Mammary epithelial cell (primary cell): Measurements from ENCODE around the gene NPAS4.

Experiments
- CTCF ChIP-seq, 2 donors: IDR thresholded peaks in 1 of 2; conservative IDR thresholded peaks in 1 of 2; 2 replicates each; pipeline ENCODE4 v1.5.1; 2011 to 2012; ENCODE audit warnings: inconsistent platforms in 2 of 2, low read length in 2 of 2, mild to moderate bottlenecking in 2 of 2, control low read depth in 1 of 2, low read depth in 1 of 2; ENCODE audit not compliant: insufficient read depth in 1 of 2; ENCODE audit errors: extremely low read depth in 1 of 2
- EZH2 ChIP-seq: IDR thresholded peaks from 2 replicates; pipeline ENCODE4 v1.6.1; 2012; ENCODE audit warnings: low read length, inconsistent platforms, borderline replicate concordance

- TF ChIP-seq CTCF (conservative IDR thresholded peaks at IDR 0.05 in 1 of 2, IDR thresholded peaks at IDR 0.05 in 1 of 2; ENCODE audit: extremely low read depth in 1 of 2, insufficient read depth in 1 of 2, low read depth in 1 of 2, low read length in 2 of 2) (no peak), EZH2 (no peak)
These were observed 26.9 kb upstream of the NPAS4 start for GRCh38 chr11:66393954-66394353.
